Measurements from ENCODE around the gene LMTK2. TPM values are rescaled to one million over a fixed set of nuclear protein-coding genes. Genes with fewer than 3 reads are reported as not detected.

The LMTK2 gene
- total RNA-seq, 1 experiment from 2014 or later: 17.8 TPM

DNA sequence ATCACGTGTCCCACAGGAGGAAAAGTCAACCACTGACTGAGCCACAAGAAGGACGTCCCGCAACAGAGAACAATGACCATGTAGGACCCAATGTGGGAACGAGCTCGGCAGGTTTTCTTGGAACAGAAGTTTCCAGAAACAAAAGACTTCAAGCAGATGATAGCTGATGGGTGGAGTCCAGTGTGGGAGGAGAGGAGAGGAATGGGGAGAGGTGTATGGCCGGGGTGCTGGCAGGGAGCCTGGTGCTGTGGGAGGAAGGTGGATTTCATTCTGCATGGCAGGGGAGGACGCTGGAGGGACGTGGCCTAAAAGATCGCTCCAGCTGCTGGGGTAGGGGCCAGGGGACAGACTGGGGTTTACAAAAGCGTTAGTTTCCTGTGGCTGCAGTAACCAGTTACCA is 48.5 kb upstream of the LMTK2 start:
- POLR2A ChIA-PET: no interaction called here
- Histone ChIP-seq H3K27ac (ENCODE audit: low read depth, low read length) (no peak overlapping the region), H3K79me2 (ENCODE audit: insufficient read depth, low read length) (no peaks in the 10 kb centered on the region), H3K27me3 (ENCODE audit: insufficient read depth, low read length) (no peaks in the 10 kb centered on the region), H3K4me2 (ENCODE audit: low read length) (no peak overlapping the region), H3K9me2 (ENCODE audit: insufficient read depth) (no peaks in the 10 kb centered on the region), H3K9ac (ENCODE audit: low read length) (no peak overlapping the region), H2AFZ (ENCODE audit: low read depth, low read length, poor library complexity, severe bottlenecking) (no peak overlapping the region), H4K20me1 (ENCODE audit: insufficient read depth) (no peaks in the 10 kb centered on the region), H3K36me3 (ENCODE audit: control insufficient read depth in 1 of 2, insufficient read depth in 2 of 2, low read length in 2 of 2) (no peaks in the 10 kb centered on the region), H3K9me3 (ENCODE audit: control insufficient read depth in 1 of 2, insufficient read depth in 1 of 2, low read depth in 1 of 2, low read length in 2 of 2) (no peaks in the 10 kb centered on the region), H3K4me1 (ENCODE audit: control insufficient read depth in 1 of 2, insufficient read depth in 2 of 2, low read length in 2 of 2) (no peaks in the 10 kb centered on the region), H3K4me3 (replicated peaks in 1 of 2; ENCODE audit: low read depth in 1 of 2, low read length in 2 of 2) (no peak overlapping the region)
- no peak for ATAC-seq
- RAD21 ChIA-PET (ENCODE audit: low non-redundant PET in 1 of 2, low total read pairs in 2 of 2, uncharacterized antibody in 2 of 2, unreplicated experiment in 2 of 2): no interaction called here
- TF ChIP-seq ZNF274 (IDR thresholded peaks at IDR 0.05; ENCODE audit: low read depth, low read length): no peak
- intact Hi-C loops (cut with micrococcal nuclease): no loop called here
- no TSS peak for BruUV-seq (replicated peaks)
- CTCF ChIA-PET: no interaction called here
- DNase-seq (ENCODE audit: low read depth, low spot score): no peak

DNA sequence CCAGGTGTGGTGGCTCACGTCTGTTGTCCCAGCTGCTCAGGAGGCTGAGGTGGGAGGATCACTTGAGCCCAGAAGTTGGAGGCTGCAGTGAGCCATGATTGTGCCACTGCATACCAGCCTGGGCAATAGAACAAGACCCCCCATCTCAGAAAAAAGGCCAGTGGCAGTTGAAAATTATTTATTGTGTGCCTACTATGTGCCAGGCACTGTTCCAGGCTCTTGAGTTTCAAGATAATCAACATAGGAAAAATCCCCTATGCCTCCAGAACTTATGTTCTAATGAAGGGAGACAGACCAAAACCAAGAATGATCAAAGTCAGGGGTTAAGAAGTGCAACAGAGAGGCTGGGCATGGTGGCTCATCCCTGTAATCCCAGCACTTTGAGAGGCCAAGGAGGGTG is 42.4 kb upstream of the LMTK2 start:
- Histone ChIP-seq H3K9ac (ENCODE audit: low read length) (no peak overlapping the region), H3K4me2 (ENCODE audit: low read length) (no peak overlapping the region), H3K9me2 (ENCODE audit: insufficient read depth) (no peaks in the 10 kb centered on the region), H3K27me3 (ENCODE audit: insufficient read depth, low read length) (no peaks in the 10 kb centered on the region), H3K9me3 (ENCODE audit: control insufficient read depth in 1 of 2, insufficient read depth in 1 of 2, low read depth in 1 of 2, low read length in 2 of 2) (no peaks in the 10 kb centered on the region), H4K20me1 (ENCODE audit: insufficient read depth) (no peaks in the 10 kb centered on the region), H3K27ac (ENCODE audit: low read depth, low read length) (no peak overlapping the region), H2AFZ (ENCODE audit: low read depth, low read length, poor library complexity, severe bottlenecking) (no peak overlapping the region), H3K4me3 (replicated peaks in 1 of 2; ENCODE audit: low read depth in 1 of 2, low read length in 2 of 2) (no peak overlapping the region), H3K4me1 (ENCODE audit: control insufficient read depth in 1 of 2, insufficient read depth in 2 of 2, low read length in 2 of 2) (no peaks in the 10 kb centered on the region), H3K36me3 (ENCODE audit: control insufficient read depth in 1 of 2, insufficient read depth in 2 of 2, low read length in 2 of 2) (no peaks in the 10 kb centered on the region), H3K79me2 (ENCODE audit: insufficient read depth, low read length) (no peaks in the 10 kb centered on the region)
- POLR2A ChIA-PET: no interaction called here
- no peak for ATAC-seq
- no TSS peak for BruUV-seq (replicated peaks)
- intact Hi-C loops (cut with micrococcal nuclease): no loop called here
- CTCF ChIA-PET: no interaction called here
- RAD21 ChIA-PET (ENCODE audit: low non-redundant PET in 1 of 2, low total read pairs in 2 of 2, uncharacterized antibody in 2 of 2, unreplicated experiment in 2 of 2): no interaction called here
- no peak for DNase-seq (ENCODE audit: low read depth, low spot score)
- TF ChIP-seq, protein P1, sequence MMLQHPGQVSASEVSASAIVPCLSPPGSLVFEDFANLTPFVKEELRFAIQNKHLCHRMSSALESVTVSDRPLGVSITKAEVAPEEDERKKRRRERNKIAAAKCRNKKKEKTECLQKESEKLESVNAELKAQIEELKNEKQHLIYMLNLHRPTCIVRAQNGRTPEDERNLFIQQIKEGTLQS (IDR thresholded peaks at IDR 0.05): no peak
- TF ChIP-seq RAD21 (IDR thresholded peaks at IDR 0.05; ENCODE audit: low read depth) (no peak), ELF1 (IDR thresholded peaks at IDR 0.05; ENCODE audit: borderline replicate concordance, low read depth) (no peak), YY1 (IDR thresholded peaks at IDR 0.05; ENCODE audit: extremely low read depth, insufficient replicate concordance, low read depth, low read length) (no peak), SRF (IDR thresholded peaks at IDR 0.05; ENCODE audit: low read depth) (no peak), EGR1 (IDR thresholded peaks at IDR 0.05; ENCODE audit: low read depth) (no peak), TCF7L2 (IDR thresholded peaks at IDR 0.05; ENCODE audit: borderline replicate concordance, extremely low read depth, insufficient read depth, insufficient read length) (no peak), SP1 (IDR thresholded peaks at IDR 0.05; ENCODE audit: low read depth) (no peak), EZH2 (IDR thresholded peaks at IDR 0.05) (no peak), CEBPB (IDR thresholded peaks at IDR 0.05; ENCODE audit: low read depth) (no peak), JUND (IDR thresholded peaks at IDR 0.05) (no peak), POLR2AphosphoS5 (IDR thresholded peaks at IDR 0.05; ENCODE audit: low read depth, low read length) (no peak)
- TF ChIP-seq, protein P2, sequence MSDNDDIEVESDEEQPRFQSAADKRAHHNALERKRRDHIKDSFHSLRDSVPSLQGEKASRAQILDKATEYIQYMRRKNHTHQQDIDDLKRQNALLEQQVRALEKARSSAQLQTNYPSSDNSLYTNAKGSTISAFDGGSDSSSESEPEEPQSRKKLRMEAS (IDR thresholded peaks at IDR 0.05): no peak
- TF ChIP-seq, protein P3, sequence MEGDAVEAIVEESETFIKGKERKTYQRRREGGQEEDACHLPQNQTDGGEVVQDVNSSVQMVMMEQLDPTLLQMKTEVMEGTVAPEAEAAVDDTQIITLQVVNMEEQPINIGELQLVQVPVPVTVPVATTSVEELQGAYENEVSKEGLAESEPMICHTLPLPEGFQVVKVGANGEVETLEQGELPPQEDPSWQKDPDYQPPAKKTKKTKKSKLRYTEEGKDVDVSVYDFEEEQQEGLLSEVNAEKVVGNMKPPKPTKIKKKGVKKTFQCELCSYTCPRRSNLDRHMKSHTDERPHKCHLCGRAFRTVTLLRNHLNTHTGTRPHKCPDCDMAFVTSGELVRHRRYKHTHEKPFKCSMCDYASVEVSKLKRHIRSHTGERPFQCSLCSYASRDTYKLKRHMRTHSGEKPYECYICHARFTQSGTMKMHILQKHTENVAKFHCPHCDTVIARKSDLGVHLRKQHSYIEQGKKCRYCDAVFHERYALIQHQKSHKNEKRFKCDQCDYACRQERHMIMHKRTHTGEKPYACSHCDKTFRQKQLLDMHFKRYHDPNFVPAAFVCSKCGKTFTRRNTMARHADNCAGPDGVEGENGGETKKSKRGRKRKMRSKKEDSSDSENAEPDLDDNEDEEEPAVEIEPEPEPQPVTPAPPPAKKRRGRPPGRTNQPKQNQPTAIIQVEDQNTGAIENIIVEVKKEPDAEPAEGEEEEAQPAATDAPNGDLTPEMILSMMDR (IDR thresholded peaks at IDR 0.05 in 2 of 3, conservative IDR thresholded peaks at IDR 0.05 in 1 of 3; ENCODE audit: borderline replicate concordance in 1 of 3, insufficient read depth in 1 of 3, low read depth in 2 of 3, low read length in 2 of 3): no peak
- TF ChIP-seq, protein P4, sequence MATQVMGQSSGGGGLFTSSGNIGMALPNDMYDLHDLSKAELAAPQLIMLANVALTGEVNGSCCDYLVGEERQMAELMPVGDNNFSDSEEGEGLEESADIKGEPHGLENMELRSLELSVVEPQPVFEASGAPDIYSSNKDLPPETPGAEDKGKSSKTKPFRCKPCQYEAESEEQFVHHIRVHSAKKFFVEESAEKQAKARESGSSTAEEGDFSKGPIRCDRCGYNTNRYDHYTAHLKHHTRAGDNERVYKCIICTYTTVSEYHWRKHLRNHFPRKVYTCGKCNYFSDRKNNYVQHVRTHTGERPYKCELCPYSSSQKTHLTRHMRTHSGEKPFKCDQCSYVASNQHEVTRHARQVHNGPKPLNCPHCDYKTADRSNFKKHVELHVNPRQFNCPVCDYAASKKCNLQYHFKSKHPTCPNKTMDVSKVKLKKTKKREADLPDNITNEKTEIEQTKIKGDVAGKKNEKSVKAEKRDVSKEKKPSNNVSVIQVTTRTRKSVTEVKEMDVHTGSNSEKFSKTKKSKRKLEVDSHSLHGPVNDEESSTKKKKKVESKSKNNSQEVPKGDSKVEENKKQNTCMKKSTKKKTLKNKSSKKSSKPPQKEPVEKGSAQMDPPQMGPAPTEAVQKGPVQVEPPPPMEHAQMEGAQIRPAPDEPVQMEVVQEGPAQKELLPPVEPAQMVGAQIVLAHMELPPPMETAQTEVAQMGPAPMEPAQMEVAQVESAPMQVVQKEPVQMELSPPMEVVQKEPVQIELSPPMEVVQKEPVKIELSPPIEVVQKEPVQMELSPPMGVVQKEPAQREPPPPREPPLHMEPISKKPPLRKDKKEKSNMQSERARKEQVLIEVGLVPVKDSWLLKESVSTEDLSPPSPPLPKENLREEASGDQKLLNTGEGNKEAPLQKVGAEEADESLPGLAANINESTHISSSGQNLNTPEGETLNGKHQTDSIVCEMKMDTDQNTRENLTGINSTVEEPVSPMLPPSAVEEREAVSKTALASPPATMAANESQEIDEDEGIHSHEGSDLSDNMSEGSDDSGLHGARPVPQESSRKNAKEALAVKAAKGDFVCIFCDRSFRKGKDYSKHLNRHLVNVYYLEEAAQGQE (IDR thresholded peaks at IDR 0.05; ENCODE audit: low read depth): no peak

Data from HCT116 (cell line).